H9 (cell line): ENCODE measurements around the gene SPN. TPM values are rescaled to one million over a fixed set of nuclear protein-coding genes. Genes with fewer than 3 reads are reported as not detected.

Experiments
- DNase-seq: peaks from one replicate; pipeline ENCODE4 v3.0.0-alpha.2; 2017
- H2AFZ ChIP-seq: one replicate; pipeline ENCODE4 v1.6.1; 2013; ENCODE audit warnings: mild to moderate bottlenecking, low read length, control low read depth, moderate library complexity
- H2AK5ac ChIP-seq: 2 replicates; pipeline ENCODE4 v1.6.1; 2013; ENCODE audit warnings: low read length, control low read depth, mixed read lengths; ENCODE audit not compliant: insufficient read length
- H2BK120ac ChIP-seq: one replicate; pipeline ENCODE4 v1.6.1; 2013; ENCODE audit warnings: low read depth, mild to moderate bottlenecking, low read length, control low read depth, inconsistent platforms; ENCODE audit not compliant: poor library complexity, severe bottlenecking
- H2BK12ac ChIP-seq: 2 replicates; pipeline ENCODE4 v1.6.1; 2013; ENCODE audit warnings: low read length, control low read depth, mixed read lengths, low read depth; ENCODE audit not compliant: insufficient read length
- H2BK15ac ChIP-seq: 2 replicates; pipeline ENCODE4 v1.6.1; 2013; ENCODE audit warnings: low read depth, low read length, control low read depth
- H2BK20ac ChIP-seq: one replicate; pipeline ENCODE4 v1.6.1; 2013; ENCODE audit warnings: low read depth, mild to moderate bottlenecking, low read length, control low read depth, inconsistent platforms; ENCODE audit not compliant: poor library complexity, severe bottlenecking
- H2BK5ac ChIP-seq: 2 replicates; pipeline ENCODE4 v1.6.1; 2013; ENCODE audit warnings: low read length, control low read depth, mixed read lengths; ENCODE audit not compliant: insufficient read length
- H3K14ac ChIP-seq: 2 replicates; pipeline ENCODE4 v1.6.1; 2013; ENCODE audit warnings: low read length, control low read depth; ENCODE audit not compliant: insufficient read depth
- H3K18ac ChIP-seq: 2 replicates; pipeline ENCODE4 v1.6.1; 2013; ENCODE audit warnings: low read depth, mild to moderate bottlenecking, mixed read lengths, low read length, control low read depth; ENCODE audit not compliant: insufficient read length
- H3K23ac ChIP-seq: 2 replicates; pipeline ENCODE4 v1.6.1; 2013; ENCODE audit warnings: low read length, control low read depth, mixed read lengths, low read depth; ENCODE audit not compliant: insufficient read length
- H3K23me2 ChIP-seq: 2 replicates; pipeline ENCODE4 v1.6.1; 2013; ENCODE audit warnings: low read depth, mild to moderate bottlenecking, mixed read lengths, low read length, control low read depth; ENCODE audit not compliant: insufficient read length, poor library complexity, severe bottlenecking
- H3K27ac ChIP-seq: 2 replicates; pipeline ENCODE4 v1.5.1; 2013; ENCODE audit warnings: low read length, control low read depth, mixed read lengths, low read depth; ENCODE audit not compliant: insufficient read length
- H3K27me3 ChIP-seq: 2 replicates; pipeline ENCODE4 v1.6.1; 2013; ENCODE audit warnings: low read length, control low read depth, inconsistent platforms; ENCODE audit not compliant: insufficient read depth
- H3K4ac ChIP-seq: 2 replicates; pipeline ENCODE4 v1.6.1; 2013; ENCODE audit warnings: low read depth, mild to moderate bottlenecking, control low read depth, inconsistent platforms, low read length, moderate library complexity
- H3K4me1 ChIP-seq: 2 replicates; pipeline ENCODE4 v1.6.1; 2013; ENCODE audit warnings: low read length, control low read depth, inconsistent platforms; ENCODE audit not compliant: insufficient read depth
- H3K4me2 ChIP-seq: 2 replicates; pipeline ENCODE4 v1.6.1; 2013; ENCODE audit warnings: low read length, control low read depth, mixed read lengths; ENCODE audit not compliant: insufficient read length, insufficient read depth
- H3K56ac ChIP-seq: 2 replicates; pipeline ENCODE4 v1.6.1; 2013; ENCODE audit warnings: low read depth, mild to moderate bottlenecking, mixed read lengths, low read length, control low read depth; ENCODE audit not compliant: insufficient read length
- H3K79me1 ChIP-seq: 2 replicates; pipeline ENCODE4 v1.6.1; 2013; ENCODE audit warnings: low read depth, mild to moderate bottlenecking, moderate library complexity, low read length, control low read depth, inconsistent platforms; ENCODE audit not compliant: insufficient read depth, poor library complexity, severe bottlenecking
- H3K79me2 ChIP-seq: 2 replicates; pipeline ENCODE4 v1.6.1; 2013; ENCODE audit warnings: low read length, control low read depth, inconsistent platforms; ENCODE audit not compliant: insufficient read depth
- H3K9ac ChIP-seq: 2 replicates; pipeline ENCODE4 v1.6.1; 2013; ENCODE audit warnings: low read length, control low read depth, mixed read lengths; ENCODE audit not compliant: insufficient read length; ENCODE audit errors: extremely low read depth
- H3K9me3 ChIP-seq: one replicate; pipeline ENCODE4 v1.6.1; 2013; ENCODE audit warnings: low read depth, low read length, inconsistent platforms; ENCODE audit not compliant: control insufficient read depth
- H3T11ph ChIP-seq: one replicate; pipeline ENCODE4 v1.6.1; 2013; ENCODE audit warnings: mild to moderate bottlenecking, low read length, control low read depth, inconsistent platforms
- H4K20me1 ChIP-seq: one replicate; pipeline ENCODE4 v1.6.1; 2013; ENCODE audit not compliant: control insufficient read depth, insufficient read length, insufficient read depth
- H4K5ac ChIP-seq: 2 replicates; pipeline ENCODE4 v1.6.1; 2013; ENCODE audit warnings: low read depth, mild to moderate bottlenecking, mixed read lengths, low read length, control low read depth; ENCODE audit not compliant: insufficient read length
- H4K8ac ChIP-seq: replicated peaks from 2 replicates; pipeline ENCODE4 v1.6.1; 2013; ENCODE audit warnings: low read length, control low read depth, mixed read lengths, low read depth; ENCODE audit not compliant: insufficient read length
- H4K91ac ChIP-seq: 2 replicates; pipeline ENCODE4 v1.6.1; 2013; ENCODE audit warnings: low read depth, mild to moderate bottlenecking, moderate library complexity, mixed read lengths, low read length, control low read depth; ENCODE audit not compliant: insufficient read length
- H3K27ac Mint-ChIP-seq, 3 experiments: 2 replicates in 2 of 3; 3 replicates in 1 of 3; pipeline ENCODE4 v1.8.0; 2020 to 2021; ENCODE audit warnings: mixed read lengths in 3 of 3, mild to moderate bottlenecking in 1 of 3, moderate library complexity in 1 of 3
- H3K27me3 Mint-ChIP-seq: 2 replicates; pipeline ENCODE4 v1.8.0; 2021; ENCODE audit warnings: low read depth, mild to moderate bottlenecking, moderate library complexity, mixed read lengths
- H3K36me3 Mint-ChIP-seq, 3 experiments: 2 replicates in 2 of 3; 3 replicates in 1 of 3; pipeline ENCODE4 v1.8.0; 2020 to 2021; ENCODE audit warnings: low read depth in 3 of 3, mixed read lengths in 3 of 3; ENCODE audit not compliant: insufficient read depth in 1 of 3
- H3K4me1 Mint-ChIP-seq, 2 experiments: 2 replicates each; pipeline ENCODE4 v1.8.0; 2020; ENCODE audit warnings: mixed read lengths in 2 of 2
- H3K4me3 Mint-ChIP-seq, 2 experiments: 2 replicates in 1 of 2; 3 replicates in 1 of 2; pipeline ENCODE4 v1.8.0; 2020 to 2021; ENCODE audit warnings: mild to moderate bottlenecking in 2 of 2, mixed read lengths in 2 of 2, moderate library complexity in 1 of 2
- H3K9me3 Mint-ChIP-seq, 2 experiments: 2 replicates in 1 of 2; 3 replicates in 1 of 2; pipeline ENCODE4 v1.8.0; 2020; ENCODE audit warnings: mild to moderate bottlenecking in 2 of 2, mixed read lengths in 2 of 2, moderate library complexity in 1 of 2
- WGBS: extraction: QIAGEN DNeasy Blood & Tissue Kit; methylation state at CpG from one replicate; pipeline ENCODE4 v1.1.7; 2013; ENCODE audit warnings: missing lambda C conversion rate, low lambda C conversion rate, mixed read lengths; ENCODE audit not compliant: insufficient read length; ENCODE audit errors: extremely low coverage; 5-methylcytosine and 5-hydroxymethylcytosine counted together
- total RNA-seq: library from RNA; stranded (reverse); gene quantifications from 2 replicates; pipeline ENCODE4 v1.2.1, GENCODE V29; 2021
- TF ChIP-seq, protein P1 (sequence below): fragments of 200-600 bp; sonication (generic); conservative IDR thresholded peaks from 3 replicates; pipeline ENCODE4 v1.8.0; 2021; ENCODE audit warnings: antibody characterized with exemption, mild to moderate bottlenecking

Gene SPN
- total RNA-seq, 1 experiment from 2014 or later: 0.77 TPM

- no peak overlapping the region for H4K5ac ChIP-seq
- H3K14ac ChIP-seq: no peak overlapping the region
- TF ChIP-seq, protein P1, sequence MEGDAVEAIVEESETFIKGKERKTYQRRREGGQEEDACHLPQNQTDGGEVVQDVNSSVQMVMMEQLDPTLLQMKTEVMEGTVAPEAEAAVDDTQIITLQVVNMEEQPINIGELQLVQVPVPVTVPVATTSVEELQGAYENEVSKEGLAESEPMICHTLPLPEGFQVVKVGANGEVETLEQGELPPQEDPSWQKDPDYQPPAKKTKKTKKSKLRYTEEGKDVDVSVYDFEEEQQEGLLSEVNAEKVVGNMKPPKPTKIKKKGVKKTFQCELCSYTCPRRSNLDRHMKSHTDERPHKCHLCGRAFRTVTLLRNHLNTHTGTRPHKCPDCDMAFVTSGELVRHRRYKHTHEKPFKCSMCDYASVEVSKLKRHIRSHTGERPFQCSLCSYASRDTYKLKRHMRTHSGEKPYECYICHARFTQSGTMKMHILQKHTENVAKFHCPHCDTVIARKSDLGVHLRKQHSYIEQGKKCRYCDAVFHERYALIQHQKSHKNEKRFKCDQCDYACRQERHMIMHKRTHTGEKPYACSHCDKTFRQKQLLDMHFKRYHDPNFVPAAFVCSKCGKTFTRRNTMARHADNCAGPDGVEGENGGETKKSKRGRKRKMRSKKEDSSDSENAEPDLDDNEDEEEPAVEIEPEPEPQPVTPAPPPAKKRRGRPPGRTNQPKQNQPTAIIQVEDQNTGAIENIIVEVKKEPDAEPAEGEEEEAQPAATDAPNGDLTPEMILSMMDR: no peak
- Mint-ChIP-seq H3K36me3 (no peaks in the 10 kb centered on the region), H3K4me3 (no peak overlapping the region), H3K27me3 (no peaks in the 10 kb centered on the region), H3K9me3 (no peaks in the 10 kb centered on the region), H3K27ac (no peak overlapping the region), H3K4me1 (peaks cover 3 to 6% of the 10 kb centered on the region in 2 experiments)
- H2BK5ac ChIP-seq: no peak overlapping the region
- H3K4me2 ChIP-seq: no peak overlapping the region
- no peaks in the 10 kb centered on the region for H3K9me3 ChIP-seq
- no peak overlapping the region for H3K27ac ChIP-seq
- no peaks in the 10 kb centered on the region for H3K79me2 ChIP-seq
- no peaks in the 10 kb centered on the region for H4K20me1 ChIP-seq
- H2BK12ac ChIP-seq: no peak overlapping the region
- no peak overlapping the region for H3K18ac ChIP-seq
- H4K91ac ChIP-seq: no peak overlapping the region
- H3K23ac ChIP-seq: no peak overlapping the region
- DNase-seq: no peak
- no peak overlapping the region for H2AFZ ChIP-seq
- WGBS: no CpG with 5 or more reads among the region's 9 CpGs
- no peak overlapping the region for H3K4ac ChIP-seq
- H2BK20ac ChIP-seq: no peak overlapping the region
- H3T11ph ChIP-seq: no peak overlapping the region
- no peaks in the 10 kb centered on the region for H3K4me1 ChIP-seq
- H3K27me3 ChIP-seq: no peaks in the 10 kb centered on the region
- H3K56ac ChIP-seq: no peak overlapping the region
- no peak overlapping the region for H3K9ac ChIP-seq
- H3K23me2 ChIP-seq: no peaks in the 10 kb centered on the region
- no peaks in the 10 kb centered on the region for H3K79me1 ChIP-seq
- no peak overlapping the region for H2BK15ac ChIP-seq
- no peak overlapping the region for H2BK120ac ChIP-seq
- H4K8ac ChIP-seq: no peak overlapping the region
- H2AK5ac ChIP-seq: no peak overlapping the region
Observed at GRCh38 chr16:29644338-29644857, 18.6 kb upstream of the SPN start.
